Glomerular endothelial cell (primary cell): ENCODE results near the gene MAGEA2. TPM values are rescaled to one million over a fixed set of nuclear protein-coding genes. Genes with fewer than 3 reads are reported as not detected.
"Not testable (repeated sequence)": the region's sequence is repeated elsewhere in the genome, so short reads cannot be mapped to it uniquely, and the experiment has no call there.

Source experiments
- DNase-seq: peaks from one replicate; pipeline ENCODE4 v3.0.0-alpha.2; 2011; ENCODE audit warnings: low read depth, low spot score; ENCODE audit errors: extremely low read depth
- total RNA-seq: library from RNA; depleted of rRNA; stranded (reverse); fragments of >200 nt; gene quantifications from 2 replicates; pipeline ENCODE4 v1.2.3, GENCODE V29; 2015

The MAGEA2 gene
- total RNA-seq, 1 donor from 2014 or later = not detected

DNA sequence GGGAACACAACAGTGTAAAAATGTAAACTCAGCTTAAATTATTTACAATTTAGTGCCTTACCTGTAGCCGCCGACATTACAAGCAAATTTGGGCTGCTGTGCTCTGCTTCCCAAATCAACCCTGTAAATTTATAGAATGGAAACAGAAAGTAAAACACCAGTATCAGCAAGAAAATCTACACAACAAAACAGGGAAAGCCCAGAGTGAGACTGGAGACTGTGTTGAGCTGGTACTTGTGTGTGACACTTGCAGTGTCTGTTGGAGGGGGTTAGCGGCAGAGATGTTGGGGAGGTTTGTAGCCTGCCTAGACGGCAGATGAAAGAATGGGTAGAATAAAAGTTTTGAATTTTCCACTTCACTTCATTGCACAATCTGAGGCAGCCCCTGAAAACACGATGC is 40.4 kb downstream of the MAGEA2 start:
- DNase-seq = not testable (repeated sequence)

DNA sequence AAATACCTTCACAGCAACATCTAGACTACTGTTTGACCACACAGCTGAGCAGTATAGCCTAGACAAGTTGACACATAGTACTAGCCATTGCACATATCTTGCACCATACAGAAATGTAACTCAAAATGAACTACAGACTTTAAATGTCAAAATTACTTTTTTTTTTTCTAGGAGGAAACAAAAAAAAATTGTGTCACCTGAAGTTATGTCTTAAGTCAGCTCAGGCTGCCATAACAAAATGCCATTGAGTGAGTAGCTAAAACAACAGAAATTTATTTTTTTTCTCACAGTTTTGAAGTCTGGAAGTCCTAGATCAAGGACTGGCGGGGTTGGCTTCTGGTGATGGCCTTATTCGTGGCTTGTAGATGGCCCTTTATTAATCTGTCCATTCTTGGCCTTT is 44.5 kb downstream of the MAGEA2 start, which contains the start of gene CSAG2:
Gene CSAG2 (minus strand): TSS at position 101 of the 400 bp plus-strand sequence. CDS start 161 bp downstream, outside the sequence.
- not testable (repeated sequence) for DNase-seq

GRCh38 chrX:152706500-152706899 is 47.1 kb downstream of the MAGEA2 start:
- DNase-seq = not testable (repeated sequence)

- not testable (repeated sequence) for DNase-seq
Measured at GRCh38 chrX:152700390-152700789, 53.3 kb downstream of the MAGEA2 start.

Other genes starting within 250 kb of the MAGEA2 start
- under 0.01 TPM in 1 of 2 replicates, not detected in the other for gene GABRQ, start 115.9 kb downstream of the MAGEA2 start, total RNA-seq
- not detected in 2 replicates for gene MAGEA3, start 55.0 kb downstream of the MAGEA2 start, total RNA-seq
- gene CSAG2, start 44.6 kb downstream of the MAGEA2 start, total RNA-seq = not detected in 2 replicates
- gene MAGEA2B, start 39.2 kb downstream of the MAGEA2 start, total RNA-seq = not detected in 2 replicates
- not detected in 2 replicates for gene CSAG1, start 20.1 kb downstream of the MAGEA2 start, total RNA-seq
- gene MAGEA12, start 20.1 kb downstream of the MAGEA2 start, total RNA-seq = not detected in 2 replicates
- not detected in 2 replicates for gene CSAG3, start 5.4 kb upstream of the MAGEA2 start, total RNA-seq
- not detected in 2 replicates for gene MAGEA6, start 15.8 kb upstream of the MAGEA2 start, total RNA-seq
- gene CETN2, start 76.9 kb upstream of the MAGEA2 start, total RNA-seq = 24.7 and 40.7 TPM in 2 replicates
- 21.5 and 23.4 TPM in 2 replicates for gene NSDHL, start 77.2 kb upstream of the MAGEA2 start, total RNA-seq
- gene ZNF185, start 144.2 kb upstream of the MAGEA2 start, total RNA-seq = 9.4 and 20.9 TPM in 2 replicates
- gene PNMA5, start 240.3 kb upstream of the MAGEA2 start, total RNA-seq = not detected in 2 replicates